NCI-H2171 treated with DMSO at 0.1 percent for 48 hours (cell line): ENCODE results near the gene EXOG.

Experiments
- DNase-seq: peaks from one replicate; lab custom pipeline; 2025; lab: John Stamatoyannopoulos, UW

Gene EXOG

DNA sequence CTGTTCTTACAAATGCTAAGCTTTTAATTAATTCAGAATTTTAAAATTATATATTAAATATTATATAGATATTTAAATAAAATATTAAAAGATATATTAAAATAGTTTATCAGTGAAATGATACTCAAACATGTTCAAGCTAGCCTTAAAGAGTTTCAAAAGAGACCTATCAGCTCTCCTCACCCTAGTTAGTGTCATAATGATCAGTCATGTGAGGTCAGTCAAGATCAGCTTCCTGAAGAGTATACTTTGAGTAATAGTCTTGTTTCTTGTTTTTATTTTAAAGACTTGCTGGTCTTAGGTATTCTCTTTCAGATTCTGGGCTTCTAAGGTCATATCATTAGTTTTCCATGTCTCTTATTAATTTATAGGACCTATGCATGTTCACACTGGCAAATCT is 14.5 kb downstream of the EXOG start:
- DNase-seq, result no peak

- no peak for DNase-seq
Observed at GRCh38 chr3:38511546-38511945, 15.4 kb downstream of the EXOG start.

DNA sequence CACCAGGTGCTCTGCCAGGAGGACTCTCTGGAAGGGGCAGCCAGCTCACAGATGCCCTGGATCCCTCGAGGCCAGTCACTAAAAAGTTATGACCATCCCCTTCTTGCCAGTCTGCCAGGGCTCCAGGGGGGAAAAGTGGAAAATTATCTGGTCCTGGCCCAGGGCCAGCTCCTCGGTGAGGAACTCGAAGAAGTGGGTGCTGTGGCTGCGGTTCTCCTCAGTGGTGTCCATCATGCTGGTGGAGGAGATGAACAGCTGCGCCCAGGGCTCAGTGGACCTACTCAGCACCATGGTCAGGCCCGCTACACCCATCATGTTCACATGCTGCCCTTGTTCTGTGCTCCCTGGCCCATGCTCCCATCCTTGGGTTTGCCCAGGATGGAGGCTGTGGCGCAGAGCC is 19.2 kb downstream of the EXOG start:
- no peak for DNase-seq

- DNase-seq, result no peak
Observed at GRCh38 chr3:38516669-38517068, 20.5 kb downstream of the EXOG start.

- no peak for DNase-seq
Observed at GRCh38 chr3:38519000-38519399, 22.9 kb downstream of the EXOG start.

GRCh38 chr3:38519651-38520050 is 23.5 kb downstream of the EXOG start:
- DNase-seq, result no peak

GRCh38 chr3:38521391-38521987 is 25.3 kb downstream of the EXOG start:
- peak; percentile 52 for DNase-seq

GRCh38 chr3:38522002-38522401 is 25.9 kb downstream of the EXOG start:
- DNase-seq, result no peak

DNA sequence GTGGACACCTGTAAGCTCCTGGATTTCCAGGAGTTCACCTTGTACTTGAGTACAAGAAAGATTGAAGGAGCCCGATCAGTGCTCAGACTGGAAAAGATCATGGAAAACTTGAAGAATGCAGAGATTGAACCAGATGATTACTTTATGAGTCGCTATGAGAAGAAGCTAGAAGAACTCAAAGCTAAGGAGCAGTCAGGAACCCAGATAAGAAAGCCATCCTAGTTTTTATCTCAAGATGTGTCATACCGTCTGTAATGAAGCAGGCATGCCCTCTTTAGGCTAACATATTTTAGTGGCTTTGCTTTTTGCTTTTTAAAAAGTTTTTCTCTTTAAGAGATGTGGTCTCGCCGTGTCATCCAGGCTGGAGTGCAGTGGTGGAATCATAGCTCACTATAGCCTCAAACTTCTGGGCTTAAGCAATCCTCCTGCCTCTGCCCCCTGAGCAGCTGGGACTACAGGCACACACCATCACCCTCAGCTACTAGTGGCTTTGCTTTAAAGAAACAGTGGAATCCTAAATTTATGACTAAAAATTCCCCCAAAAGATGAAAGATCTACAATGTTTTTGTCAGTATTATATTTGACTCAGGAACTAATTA is 28.1 kb downstream of the EXOG start:
- no peak for DNase-seq

DNA sequence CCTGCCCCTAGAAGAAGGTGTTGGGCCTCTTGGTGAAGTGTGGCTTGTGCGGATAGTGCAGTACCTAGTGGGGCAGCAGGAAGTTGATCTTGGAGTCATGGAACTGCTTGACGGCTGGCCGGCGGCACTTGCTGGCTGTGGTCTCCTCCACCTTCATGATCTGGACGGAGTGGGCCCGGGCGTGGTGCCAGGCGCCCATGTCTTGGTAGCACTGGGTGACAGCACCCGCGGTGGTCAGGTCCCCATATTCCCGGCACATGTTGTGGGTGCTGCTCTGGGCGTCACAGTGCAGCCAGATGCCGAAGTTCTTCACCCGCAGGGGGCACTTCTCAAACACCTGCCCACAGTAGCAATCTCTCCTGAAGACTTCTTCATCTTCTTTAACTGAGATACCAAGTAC is 30.7 kb downstream of the EXOG start:
- no peak for DNase-seq

- no peak for DNase-seq
Observed at GRCh38 chr3:38528457-38528856, 32.3 kb downstream of the EXOG start.

- no peak for DNase-seq
Observed at GRCh38 chr3:38532529-38532928, 36.4 kb downstream of the EXOG start.

DNA sequence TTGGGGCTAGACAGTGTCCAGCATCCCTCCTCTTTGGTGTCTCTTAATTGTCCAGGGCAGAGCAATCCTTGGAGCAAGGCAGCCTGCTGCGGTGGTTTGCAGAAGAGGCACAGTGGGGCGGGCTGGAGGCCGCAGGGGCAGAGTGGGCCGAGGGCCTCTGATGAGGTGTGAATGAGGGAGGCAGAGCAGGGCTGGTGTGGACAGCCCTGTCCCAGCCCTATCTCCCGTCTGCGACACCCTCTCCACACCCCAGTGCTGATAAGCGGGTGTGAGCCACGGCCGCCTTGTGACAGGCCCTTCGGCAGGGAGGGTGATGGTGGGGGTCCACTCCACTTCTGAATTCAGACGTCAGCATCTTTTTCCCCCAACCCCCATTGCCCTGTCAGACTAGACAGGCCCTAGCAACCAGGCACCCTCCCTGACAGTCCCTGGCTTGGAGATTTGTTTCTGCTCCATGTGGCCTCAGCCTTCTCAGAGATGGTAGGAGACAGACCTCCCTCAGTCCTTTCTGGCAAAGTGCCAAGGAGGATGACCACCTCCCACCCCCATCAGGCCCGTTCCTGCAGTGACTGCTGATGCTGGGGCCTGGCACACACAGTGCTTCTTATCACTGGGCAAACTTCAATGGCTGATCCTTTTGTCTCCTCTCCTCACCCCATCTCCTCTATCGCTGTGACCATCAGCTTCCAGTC is 37.3 kb downstream of the EXOG start:
- no peak for DNase-seq

DNA sequence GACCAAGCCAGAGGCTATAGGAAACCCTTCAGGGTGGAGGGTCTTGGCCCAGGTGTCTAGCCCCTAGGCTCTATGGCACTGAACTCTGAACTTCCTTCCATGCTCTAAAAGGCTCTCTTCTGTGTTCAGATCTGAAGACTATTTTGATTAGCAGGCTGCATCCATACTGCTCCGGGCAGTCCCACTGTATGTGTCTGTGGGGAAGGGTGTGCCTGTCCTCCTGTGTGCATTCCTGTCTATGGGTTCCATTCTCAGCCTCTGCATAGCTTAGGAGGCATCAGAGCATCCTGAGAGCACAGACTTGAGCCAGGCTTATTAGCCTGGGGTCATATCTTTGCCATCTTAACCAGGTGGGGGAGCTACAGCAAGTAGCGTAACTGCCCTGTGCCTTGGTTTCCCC is 38.0 kb downstream of the EXOG start:
- DNase-seq, result no peak

GRCh38 chr3:38534604-38535003 is 38.5 kb downstream of the EXOG start:
- DNase-seq, result no peak

DNA sequence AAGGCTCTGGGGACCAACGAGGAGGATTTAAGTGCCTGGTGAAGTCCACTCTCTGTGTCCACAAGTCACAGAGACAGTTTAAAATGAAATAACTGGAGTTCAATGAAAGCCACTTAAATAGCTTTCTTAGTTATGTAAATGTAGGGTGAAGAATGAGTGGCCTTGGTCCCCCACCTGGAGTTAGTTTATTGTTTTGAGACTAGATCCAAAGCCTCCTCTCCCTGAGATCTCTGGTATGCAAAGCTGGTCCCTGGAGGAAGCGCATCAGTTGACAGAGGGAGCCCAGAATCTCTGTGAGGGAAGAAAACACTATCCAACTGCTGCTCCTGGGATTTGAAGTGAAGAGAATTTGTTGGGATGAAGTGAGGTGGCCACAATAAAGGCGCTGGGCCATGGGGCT is 40.5 kb downstream of the EXOG start:
- no peak for DNase-seq

DNA sequence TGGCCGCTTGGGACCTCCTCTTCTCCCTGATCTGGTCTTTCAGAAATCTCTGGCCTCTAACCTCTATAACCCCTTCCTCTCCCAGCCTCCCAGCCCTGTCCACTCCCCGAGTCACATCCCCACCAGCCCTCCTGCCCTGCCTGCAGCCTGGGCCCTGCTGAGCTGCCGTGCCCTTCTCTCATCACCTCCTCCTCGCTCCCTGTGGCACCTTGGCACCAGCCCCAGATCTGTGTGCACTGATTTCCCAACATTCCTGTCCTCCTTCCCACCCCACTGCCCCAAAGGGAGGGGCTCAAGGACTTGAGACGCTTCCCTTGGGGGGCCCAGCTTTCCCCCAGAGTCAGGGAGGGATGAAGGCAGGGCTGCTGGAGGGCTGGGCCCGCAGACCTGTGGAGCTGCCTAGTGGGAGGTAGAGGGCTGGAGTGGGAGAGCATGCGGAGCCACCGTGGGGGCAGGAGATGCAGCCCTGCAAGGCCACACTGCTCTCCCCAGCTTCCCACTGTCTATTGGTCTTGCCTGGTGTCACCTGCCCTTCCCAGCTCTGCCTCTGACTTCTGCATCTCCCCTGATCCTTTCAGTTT is 42.7 kb downstream of the EXOG start:
- DNase-seq, result no peak

DNA sequence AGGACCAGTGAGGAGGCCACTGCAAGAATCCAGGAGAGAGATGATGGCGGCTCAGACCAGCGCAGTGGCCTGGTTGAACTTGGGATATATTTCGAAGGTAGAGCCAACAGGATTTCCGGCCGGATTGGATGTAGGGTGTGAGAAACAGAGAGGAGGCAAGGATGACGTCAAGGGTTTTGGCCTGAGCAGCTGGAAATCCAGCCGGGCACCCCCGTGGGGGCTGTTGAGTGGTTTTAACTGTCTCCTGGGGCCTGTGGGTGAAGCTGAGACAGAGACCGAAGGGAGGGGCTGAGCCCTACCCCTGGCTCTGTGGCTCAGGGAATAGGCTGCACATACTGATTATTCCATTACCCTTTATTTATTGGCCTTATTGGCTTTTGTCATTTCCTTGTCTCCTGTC is 45.7 kb downstream of the EXOG start:
- no peak for DNase-seq

- no peak for DNase-seq
Observed at GRCh38 chr3:38542401-38543298, 46.5 kb downstream of the EXOG start.

GRCh38 chr3:38543586-38543985 is 47.4 kb downstream of the EXOG start:
- DNase-seq, result no peak

DNA sequence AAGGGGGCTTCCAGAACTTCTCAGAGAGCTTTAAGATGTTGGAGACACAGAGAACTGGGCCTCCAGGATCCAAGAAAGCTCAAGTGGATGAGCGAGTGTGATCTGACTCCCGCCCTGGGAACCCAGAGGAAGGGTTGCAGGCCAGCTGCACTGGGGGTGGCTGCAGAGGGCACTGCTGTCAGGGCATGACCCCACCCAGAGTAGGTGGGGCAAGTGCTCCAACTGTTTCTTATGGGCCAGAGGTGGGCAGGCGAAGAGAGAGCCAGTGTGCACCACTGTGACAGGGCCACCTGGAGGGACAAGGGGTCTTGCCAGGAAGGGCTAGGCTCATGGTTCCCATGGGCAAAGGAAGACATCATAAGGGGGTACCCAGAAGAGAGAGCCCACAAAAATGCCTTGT is 48.8 kb downstream of the EXOG start:
- DNase-seq, result no peak

DNA sequence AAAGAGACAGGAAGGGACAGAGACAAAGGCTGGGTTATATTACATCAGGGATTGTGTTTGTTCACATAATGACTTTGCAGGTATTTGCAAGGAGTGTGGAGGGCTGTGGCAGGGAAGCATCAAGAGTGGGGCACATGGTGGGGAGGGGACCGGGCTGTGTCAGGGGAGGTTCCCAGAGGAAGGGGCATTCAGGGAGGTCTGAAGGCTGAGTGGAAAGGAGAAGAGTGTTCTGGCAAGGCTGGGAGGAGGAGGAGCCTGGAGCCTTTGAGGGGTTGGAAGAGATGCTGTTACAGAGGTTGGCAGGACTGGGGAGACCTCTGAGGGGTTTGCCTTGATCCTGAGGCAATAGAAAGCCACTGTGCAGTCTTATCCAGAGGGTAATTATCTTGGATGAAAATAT is 49.4 kb downstream of the EXOG start:
- no peak for DNase-seq
